HepG2 (cell line): Measurements from ENCODE around the gene MYO1E. TPM values are rescaled to one million over a fixed set of nuclear protein-coding genes. Genes with fewer than 3 reads are reported as not detected.

Experiments
- AKAP8 ChIP-seq: sonication (generic); formaldehyde crosslinking; IDR thresholded peaks from 2 replicates; pipeline ENCODE4 v1.5.1; 2020; ENCODE audit warnings: mild to moderate bottlenecking, missing genetic modification reagents
- ATRX ChIP-seq: sonication (generic); formaldehyde crosslinking; IDR thresholded peaks from 2 replicates; pipeline ENCODE4 v1.4.0; 2020; ENCODE audit warnings: missing genetic modification reagents, borderline replicate concordance
- BHLHE40 ChIP-seq: IDR thresholded peaks from 2 replicates; pipeline ENCODE4 v1.6.1; 2011; ENCODE audit warnings: low read length, improper control_type of control experiment
- CCDC6 ChIP-seq: sonication (generic); formaldehyde crosslinking; IDR thresholded peaks from 2 replicates; pipeline ENCODE4 v1.8.1; 2022; ENCODE audit warnings: mild to moderate bottlenecking, missing genetic modification reagents, moderate library complexity
- DMAP1 ChIP-seq: IDR thresholded peaks from 2 replicates; pipeline ENCODE4 v1.6.1; 2016
- EP300 ChIP-seq, 3 experiments: sonication (generic) in 1 of 3; formaldehyde crosslinking in 1 of 3; IDR thresholded peaks; 2 replicates each; pipeline versions ENCODE4 v1.5.1 to v1.6.1; 2011 to 2020; ENCODE audit warnings: low read depth in 2 of 3, low read length in 2 of 3, borderline replicate concordance in 1 of 3, improper control_type of control experiment in 1 of 3, mild to moderate bottlenecking in 1 of 3, missing genetic modification reagents in 1 of 3, moderate library complexity in 1 of 3
- HNF4G ChIP-seq, 2 experiments: sonication (generic) in 1 of 2; formaldehyde crosslinking in 1 of 2; IDR thresholded peaks; 2 replicates each; pipeline versions ENCODE4 v1.4.0 to v1.6.1; 2011 to 2020; ENCODE audit warnings: borderline replicate concordance in 2 of 2, low read depth in 2 of 2, mild to moderate bottlenecking in 2 of 2, low read length in 1 of 2, missing genetic modification reagents in 1 of 2, moderate library complexity in 1 of 2
- KLF12 ChIP-seq: sonication (generic); formaldehyde crosslinking; IDR thresholded peaks from 2 replicates; pipeline ENCODE4 v1.4.0; 2020; ENCODE audit warnings: missing genetic modification reagents, borderline replicate concordance
- MAFF ChIP-seq: IDR thresholded peaks from 2 replicates; pipeline ENCODE4 v1.6.1; 2011; ENCODE audit warnings: low read depth, low read length, improper control_type of control experiment
- MTF1 ChIP-seq: sonication (generic); formaldehyde crosslinking; IDR thresholded peaks from 2 replicates; pipeline ENCODE4 v1.5.0; 2020; ENCODE audit warnings: missing genetic modification reagents
- PHB2 ChIP-seq: fragments of 450-650 bp; IDR thresholded peaks from 2 replicates; pipeline ENCODE4 v1.6.1; 2018; ENCODE audit not compliant: partially characterized antibody
- PRPF4 ChIP-seq: fragments of 200-400 bp; formaldehyde crosslinking; IDR thresholded peaks from 2 replicates; pipeline ENCODE4 v1.6.1; 2016; ENCODE audit warnings: low read length, low read depth; ENCODE audit not compliant: poor library complexity, severe bottlenecking
- SMYD3 ChIP-seq: sonication (generic); formaldehyde crosslinking; IDR thresholded peaks from 2 replicates; pipeline ENCODE4 v1.8.1; 2023; ENCODE audit warnings: mild to moderate bottlenecking, missing genetic modification reagents
- ZBTB38 ChIP-seq: sonication (generic); formaldehyde crosslinking; IDR thresholded peaks from 2 replicates; pipeline ENCODE4 v1.5.1; 2020; ENCODE audit warnings: mild to moderate bottlenecking, missing genetic modification reagents
- ZNF225 ChIP-seq: sonication (generic); formaldehyde crosslinking; IDR thresholded peaks from 2 replicates; pipeline ENCODE4 v1.4.0; 2020; ENCODE audit warnings: mild to moderate bottlenecking, missing genetic modification reagents
- ZNF468 ChIP-seq: sonication (generic); formaldehyde crosslinking; IDR thresholded peaks from 2 replicates; pipeline ENCODE4 v1.8.0; 2022; ENCODE audit warnings: mild to moderate bottlenecking, moderate library complexity, missing genetic modification reagents
- ZNF484 ChIP-seq: sonication (generic); formaldehyde crosslinking; IDR thresholded peaks from 2 replicates; pipeline ENCODE4 v1.5.1; 2020; ENCODE audit warnings: mild to moderate bottlenecking, low read depth, missing genetic modification reagents, borderline replicate concordance
- ZNF510 ChIP-seq: sonication (generic); formaldehyde crosslinking; IDR thresholded peaks from 2 replicates; pipeline ENCODE4 v1.4.0; 2020; ENCODE audit warnings: low read depth, mild to moderate bottlenecking, missing genetic modification reagents
- ZNF687 ChIP-seq: sonication (generic); formaldehyde crosslinking; IDR thresholded peaks from 2 replicates; pipeline ENCODE4 v1.5.1; 2020; ENCODE audit warnings: mild to moderate bottlenecking, missing genetic modification reagents, moderate library complexity
- ZNF800 ChIP-seq: sonication (generic); formaldehyde crosslinking; IDR thresholded peaks from 2 replicates; pipeline ENCODE4 v1.4.0; 2020; ENCODE audit warnings: missing genetic modification reagents
- ZNF816 ChIP-seq: sonication (generic); formaldehyde crosslinking; IDR thresholded peaks from 2 replicates; pipeline ENCODE4 v1.8.0; 2022; ENCODE audit warnings: missing genetic modification reagents, mild to moderate bottlenecking, borderline replicate concordance
- polyA plus RNA-seq, 8 experiments: library from polyadenylated mRNA; depleted of rRNA in 3 of 8; stranded (reverse) in 7 of 8; unstranded in 1 of 8; fragments of >200 nt; fragmentation: Illumina TruSeq in 4 of 8; extraction: Trizol in 4 of 8; gene quantifications; 2 replicates each; pipeline versions ENCODE4 v1.2.1 to v1.2.3, GENCODE V29; 2011 to 2016; ENCODE audit warnings: low read depth in 4 of 8, missing spikeins in 1 of 8, mixed read lengths in 1 of 8; ENCODE audit not compliant: insufficient read depth in 1 of 8
- total RNA-seq, 5 experiments: library from RNA; depleted of rRNA; stranded (reverse); fragments of >200 nt; fragmentation: Illumina TruSeq; extraction: Trizol; gene quantifications; 2 replicates each; pipeline ENCODE4 v1.2.3, GENCODE V29; 2016; ENCODE audit warnings: low read depth in 1 of 5
- TF ChIP-seq, protein P1 (sequence below): sonication (generic); formaldehyde crosslinking; IDR thresholded peaks from 2 replicates; pipeline ENCODE4 v1.5.1; 2020; ENCODE audit warnings: missing genetic modification reagents, mild to moderate bottlenecking, borderline replicate concordance

The MYO1E gene
- total and polyA plus RNA-seq, 2 of the 13 experiments (the other 11 are each of a cell fraction or from before 2014, with no cell fraction given): 15.7 to 25.1 TPM

GRCh38 chr15:59168536-59168935, 204.1 kb downstream of the MYO1E start (continued):
- TF ChIP-seq, protein P1, sequence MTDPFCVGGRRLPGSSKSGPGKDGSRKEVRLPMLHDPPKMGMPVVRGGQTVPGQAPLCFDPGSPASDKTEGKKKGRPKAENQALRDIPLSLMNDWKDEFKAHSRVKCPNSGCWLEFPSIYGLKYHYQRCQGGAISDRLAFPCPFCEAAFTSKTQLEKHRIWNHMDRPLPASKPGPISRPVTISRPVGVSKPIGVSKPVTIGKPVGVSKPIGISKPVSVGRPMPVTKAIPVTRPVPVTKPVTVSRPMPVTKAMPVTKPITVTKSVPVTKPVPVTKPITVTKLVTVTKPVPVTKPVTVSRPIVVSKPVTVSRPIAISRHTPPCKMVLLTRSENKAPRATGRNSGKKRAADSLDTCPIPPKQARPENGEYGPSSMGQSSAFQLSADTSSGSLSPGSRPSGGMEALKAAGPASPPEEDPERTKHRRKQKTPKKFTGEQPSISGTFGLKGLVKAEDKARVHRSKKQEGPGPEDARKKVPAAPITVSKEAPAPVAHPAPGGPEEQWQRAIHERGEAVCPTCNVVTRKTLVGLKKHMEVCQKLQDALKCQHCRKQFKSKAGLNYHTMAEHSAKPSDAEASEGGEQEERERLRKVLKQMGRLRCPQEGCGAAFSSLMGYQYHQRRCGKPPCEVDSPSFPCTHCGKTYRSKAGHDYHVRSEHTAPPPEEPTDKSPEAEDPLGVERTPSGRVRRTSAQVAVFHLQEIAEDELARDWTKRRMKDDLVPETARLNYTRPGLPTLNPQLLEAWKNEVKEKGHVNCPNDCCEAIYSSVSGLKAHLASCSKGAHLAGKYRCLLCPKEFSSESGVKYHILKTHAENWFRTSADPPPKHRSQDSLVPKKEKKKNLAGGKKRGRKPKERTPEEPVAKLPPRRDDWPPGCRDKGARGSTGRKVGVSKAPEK: no peak
- TF ChIP-seq ZNF687 (peak; percentile 24; the same call in 1 of the 2 replicates), ZNF225 (no peak), ZNF510 (CRISPR knock-in tag) (no peak), PHB2 (no peak), ZNF800 (CRISPR knock-in tag) (no peak), ATRX (CRISPR knock-in tag) (no peak), KLF12 (CRISPR knock-in tag) (no peak), BHLHE40 (no peak), DMAP1 (CRISPR knock-in tag) (no peak), ZNF468 (CRISPR knock-in tag) (no peak), MTF1 (CRISPR knock-in tag) (no peak), CCDC6 (CRISPR knock-in tag) (no peak), PRPF4 (no peak), ZNF484 (CRISPR knock-in tag) (no peak), EP300 (IDR thresholded peaks at IDR 0.05; ENCODE audit: low read depth in 2 of 2, low read length in 2 of 2) (peak in 1 of 2 experiments; percentile 30; a peak in 1 of 4 replicates), EP300 (CRISPR knock-in tag; IDR thresholded peaks at IDR 0.05; ENCODE audit: borderline replicate concordance) (no peak), MAFF (no peak), ZBTB38 (CRISPR knock-in tag) (0 out of 2 replicates have a peak, but pooled peaks have one; percentile 28), ZNF816 (no peak), AKAP8 (CRISPR knock-in tag) (no peak), SMYD3 (CRISPR knock-in tag) (no peak), HNF4G (IDR thresholded peaks at IDR 0.05; ENCODE audit: borderline replicate concordance, low read depth, low read length) (no peak), HNF4G (CRISPR knock-in tag; IDR thresholded peaks at IDR 0.05; ENCODE audit: borderline replicate concordance, low read depth) (no peak)
